Left ventricle myocardium superior (tissue), 1 donor: ENCODE results near the gene RPL31. TPM values are rescaled to one million over a fixed set of nuclear protein-coding genes. Genes with fewer than 3 reads are reported as not detected.
A peak's percentile ranks its signal among the peaks of the same experiment; 100 is the strongest.

Source experiments
- ATAC-seq: fragments of 200-7000 bp; cut with Tn5 transposase; one replicate; pipeline ENCODE4 v1.9.1; 2020; ENCODE audit warnings: mild to moderate bottlenecking, moderate library complexity
- DNase-seq: peaks from one replicate; pipeline ENCODE4 v3.0.0-alpha.2; 2020
- intact Hi-C: fragments of 100-400 bp; cut with micrococcal nuclease; formaldehyde crosslinking; loops from one replicate; pipeline ENCODE4 v1.11.0; 2022
- total RNA-seq: library from RNA; stranded (reverse); fragmentation: NEBNext Ultra II Directional; extraction: Animal tissue kit (Norgen Biotek cat#: 25700); gene quantifications from one replicate; pipeline ENCODE4 v1.2.1, GENCODE V29; 2021
- donor health status: DM: no; HTN: yes; CAD: no; lungs with severe emphysema.

RPL31 gene
- total RNA-seq, 1 donor from 2014 or later = 703 TPM

- ATAC-seq (no peak), DNase-seq (no peak)
- intact Hi-C loops = no loop called here
These were observed 29.6 kb upstream of the RPL31 start for GRCh38 chr2:100972452-100972851.

DNA sequence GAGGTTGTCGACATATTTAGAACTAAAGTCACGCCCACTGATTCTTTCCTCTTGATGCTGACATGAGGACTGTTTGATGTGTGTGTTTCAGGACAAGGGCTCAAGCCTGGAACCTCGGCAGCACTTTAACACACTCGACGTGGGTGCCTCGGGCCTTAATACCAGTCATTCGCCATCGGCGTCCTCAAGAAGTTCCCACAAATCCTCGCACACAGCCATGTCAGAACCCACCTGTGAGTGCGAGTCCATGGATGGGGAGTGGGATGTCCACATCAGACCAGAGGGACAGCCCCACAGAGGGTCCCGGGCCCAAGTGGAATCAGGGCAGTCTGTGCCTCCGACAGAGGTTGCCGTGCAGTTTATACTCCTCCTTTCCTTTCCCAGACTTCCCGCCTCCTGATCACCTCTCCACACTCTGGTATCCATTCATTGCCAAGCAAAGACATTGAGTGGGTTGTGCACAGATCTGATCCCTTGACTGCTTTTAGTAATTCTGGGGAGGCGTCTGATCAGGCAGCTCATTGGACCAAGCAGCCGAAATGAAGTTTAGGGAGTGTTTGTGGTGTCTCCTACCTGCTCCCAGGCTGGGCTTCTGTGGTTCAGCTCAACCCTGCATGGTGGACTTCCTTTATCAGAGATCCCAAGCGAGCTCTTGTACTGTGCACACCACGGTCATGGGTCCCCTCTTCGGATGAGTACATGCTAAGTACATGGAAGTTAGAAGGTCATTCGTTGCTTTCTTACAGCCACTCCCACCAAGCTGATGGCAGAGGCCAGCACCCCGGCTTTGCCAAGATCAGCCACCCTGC is 27.2 kb upstream of the RPL31 start:
- ATAC-seq (no peak), DNase-seq (no peak)
- intact Hi-C loops = no loop called here

GRCh38 chr2:100975521-100975785 is 26.6 kb upstream of the RPL31 start:
- intact Hi-C loops = no loop called here
- ATAC-seq = no peak
- no peak for DNase-seq

DNA sequence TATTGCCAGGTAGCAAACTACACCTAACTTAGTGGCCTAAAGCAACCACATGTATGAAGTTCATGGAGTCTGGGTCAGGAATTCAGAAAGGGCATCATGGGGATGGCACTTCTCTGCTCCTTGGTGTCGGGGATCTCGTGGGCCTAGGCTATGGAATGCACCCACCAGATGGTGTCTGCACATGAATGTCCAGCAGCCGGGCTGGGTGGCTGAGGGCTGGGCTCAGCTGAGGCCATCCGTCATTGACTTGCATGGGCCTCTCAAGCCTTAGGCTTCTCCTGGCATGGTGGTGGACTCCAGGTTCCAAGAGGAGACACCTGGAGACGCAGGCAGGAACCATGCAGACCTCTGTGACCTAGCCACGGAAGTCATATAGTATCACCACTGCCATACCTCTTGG is 26.0 kb upstream of the RPL31 start:
- ATAC-seq = no peak
- DNase-seq = no peak
- intact Hi-C loops = no loop called here

- no peak for DNase-seq
- intact Hi-C loops = no loop called here
These were observed 25.3 kb upstream of the RPL31 start for GRCh38 chr2:100976645-100977391.

DNA sequence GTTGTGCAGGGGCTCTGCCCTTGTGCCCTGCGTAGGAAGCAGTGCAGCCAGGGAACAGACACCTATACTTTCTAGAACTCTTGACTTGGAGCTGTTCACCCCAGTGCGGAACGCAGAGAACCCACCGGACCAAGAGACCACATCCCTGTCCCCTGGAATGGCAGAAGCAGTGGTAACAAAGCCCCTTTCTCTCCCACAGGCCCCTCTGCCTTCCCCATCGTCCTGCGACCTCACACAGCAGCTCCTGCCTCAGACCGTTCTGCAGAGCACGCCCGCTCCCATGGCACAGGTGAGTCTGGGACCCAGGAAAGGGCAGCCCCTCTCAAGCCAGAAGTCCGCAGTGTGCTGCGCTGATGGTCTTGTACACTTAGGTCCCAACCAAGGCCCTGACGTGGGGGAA is 24.6 kb upstream of the RPL31 start:
- no peak for ATAC-seq
- DNase-seq = no peak
- intact Hi-C loops = no loop called here

More at GRCh38 chr2:100976645-100977391, 25.3 kb upstream of the RPL31 start:
- ATAC-seq = no peak

DNA sequence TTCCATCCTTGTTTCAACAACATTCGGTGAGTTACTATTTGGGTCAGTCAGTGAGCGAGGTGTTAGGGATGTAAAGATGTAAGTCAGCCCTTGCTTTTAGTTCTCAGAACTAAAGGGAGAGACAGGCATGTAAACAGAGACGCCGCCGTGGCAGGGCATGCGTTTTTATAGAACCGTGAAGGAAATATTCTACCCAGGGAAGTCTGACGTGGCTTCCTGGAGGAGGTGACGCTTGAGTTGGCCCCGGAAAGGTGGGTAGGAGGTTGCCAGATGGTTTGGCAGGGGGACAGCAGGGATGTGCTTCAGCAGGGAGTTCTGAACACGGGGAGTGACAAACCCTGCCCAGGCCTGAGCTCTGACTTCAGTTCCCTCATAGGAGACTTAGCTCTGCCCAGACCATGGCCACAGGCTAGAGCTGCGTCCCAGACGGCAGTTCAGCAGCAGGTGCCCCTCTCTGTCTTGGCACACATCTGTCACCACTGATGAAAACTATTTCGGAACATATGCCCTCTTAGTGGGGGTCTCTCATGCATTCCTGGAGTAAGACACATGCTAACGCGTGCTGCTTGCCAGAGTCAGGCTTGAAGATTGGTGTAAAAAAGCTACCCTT is 23.4 kb upstream of the RPL31 start:
- DNase-seq (no peak), ATAC-seq (no peak)
- intact Hi-C loops = no loop called here

GRCh38 chr2:100980046-100980445 is 22.0 kb upstream of the RPL31 start:
- intact Hi-C loops = loop anchor here (10.0 kb wide), 1 partner anchor 165 kb away; no protein-coding TSS in a partner anchor
- DNase-seq (no peak), ATAC-seq (no peak)

GRCh38 chr2:100981011-100981410 is 21.1 kb upstream of the RPL31 start:
- DNase-seq = no peak
- no peak for ATAC-seq
- intact Hi-C loops = loop anchor here (10.0 kb wide), 1 partner anchor 166 kb away; no protein-coding TSS in a partner anchor

- DNase-seq (no peak), ATAC-seq (no peak)
- intact Hi-C loops = loop anchor here (10.0 kb wide), 1 partner anchor 168 kb away; no protein-coding TSS in a partner anchor
These were observed 19.6 kb upstream of the RPL31 start for GRCh38 chr2:100982431-100982861.

DNA sequence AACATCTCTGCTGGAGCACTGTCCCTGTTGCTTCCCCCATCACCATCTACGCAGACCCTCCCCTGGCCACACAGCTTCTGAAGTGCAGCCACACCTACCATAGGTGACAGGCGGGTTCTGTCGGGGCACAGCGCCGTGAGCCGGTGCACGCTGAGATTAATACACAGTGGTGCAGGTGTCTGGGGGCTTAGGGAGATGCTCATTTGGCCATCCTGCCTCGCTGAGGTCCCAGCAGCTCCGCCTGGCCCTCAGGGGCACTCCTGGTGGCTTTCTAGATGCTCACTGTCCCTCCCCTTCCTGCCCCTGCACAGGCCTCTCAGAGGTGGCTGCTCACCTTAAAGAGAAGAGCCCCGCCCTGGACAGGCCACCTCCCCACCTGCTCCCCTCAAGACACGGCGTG is 18.9 kb upstream of the RPL31 start:
- DNase-seq (no peak), ATAC-seq (peak; percentile 22)
- intact Hi-C loops = loop anchor here (10.0 kb wide), 1 partner anchor 168 kb away; no protein-coding TSS in a partner anchor

- DNase-seq (no peak), ATAC-seq (peak; percentile 50)
- intact Hi-C loops = loop anchor here (2.0 to 10.0 kb wide), 2 partner anchors 169 to 253 kb away; no protein-coding TSS in a partner anchor
These were observed 18.3 kb upstream of the RPL31 start for GRCh38 chr2:100983684-100984310.

GRCh38 chr2:100984892-100985307 is 17.2 kb upstream of the RPL31 start:
- intact Hi-C loops = loop anchor here (2.0 to 10.0 kb wide), 2 partner anchors 170 to 254 kb away; no protein-coding TSS in a partner anchor
- peak; percentile 76 for ATAC-seq
- peak; percentile 84 for DNase-seq

DNA sequence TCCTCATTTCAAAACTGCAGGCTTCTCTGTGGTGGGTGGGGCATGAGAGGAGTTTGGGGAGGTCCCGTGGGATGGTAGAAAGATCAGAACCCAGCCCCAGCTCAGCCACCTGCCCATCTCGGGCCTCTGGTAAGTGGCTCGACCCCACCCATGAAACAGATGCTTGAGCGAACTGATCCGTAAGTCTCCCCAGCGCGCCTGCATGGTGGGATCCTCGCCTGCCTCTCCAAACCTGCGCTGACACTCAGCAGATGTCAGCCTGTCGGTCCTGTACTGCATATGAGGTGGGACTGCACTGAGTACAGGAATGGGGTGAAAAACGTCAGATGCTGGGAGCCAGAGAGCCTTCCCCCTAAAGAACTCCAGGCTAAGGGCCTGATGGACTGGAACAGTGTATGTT is 15.9 kb upstream of the RPL31 start:
- intact Hi-C loops = loop anchor here (10.0 kb wide), 1 partner anchor 171 kb away; no protein-coding TSS in a partner anchor
- DNase-seq = no peak
- no peak for ATAC-seq

- intact Hi-C loops = loop anchor here (10.0 kb wide), 1 partner anchor 173 kb away; no protein-coding TSS in a partner anchor
- no peak for ATAC-seq
- DNase-seq = no peak
These were observed 14.6 kb upstream of the RPL31 start for GRCh38 chr2:100987536-100987935.

DNA sequence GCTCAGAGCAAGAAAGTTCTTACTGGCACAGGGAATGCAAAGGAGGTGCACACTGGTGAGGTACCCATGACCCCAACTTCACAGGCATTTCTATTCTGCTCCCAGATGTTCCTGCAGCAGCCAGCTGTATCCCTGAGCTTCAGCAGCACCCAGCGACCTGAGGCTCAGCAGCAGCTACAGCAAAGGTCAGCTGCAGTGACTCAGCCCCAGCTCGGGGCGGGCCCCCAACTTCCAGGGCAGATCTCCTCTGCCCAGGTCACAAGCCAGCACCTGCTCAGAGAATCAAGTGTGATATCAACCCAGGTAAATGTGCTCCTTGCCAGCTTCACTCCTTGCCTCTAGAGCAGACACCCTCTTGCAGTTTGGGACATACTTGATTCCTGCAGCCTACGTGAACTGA is 14.1 kb upstream of the RPL31 start:
- intact Hi-C loops = loop anchor here (10.0 kb wide), 1 partner anchor 173 kb away; no protein-coding TSS in a partner anchor
- ATAC-seq (no peak), DNase-seq (no peak)

DNA sequence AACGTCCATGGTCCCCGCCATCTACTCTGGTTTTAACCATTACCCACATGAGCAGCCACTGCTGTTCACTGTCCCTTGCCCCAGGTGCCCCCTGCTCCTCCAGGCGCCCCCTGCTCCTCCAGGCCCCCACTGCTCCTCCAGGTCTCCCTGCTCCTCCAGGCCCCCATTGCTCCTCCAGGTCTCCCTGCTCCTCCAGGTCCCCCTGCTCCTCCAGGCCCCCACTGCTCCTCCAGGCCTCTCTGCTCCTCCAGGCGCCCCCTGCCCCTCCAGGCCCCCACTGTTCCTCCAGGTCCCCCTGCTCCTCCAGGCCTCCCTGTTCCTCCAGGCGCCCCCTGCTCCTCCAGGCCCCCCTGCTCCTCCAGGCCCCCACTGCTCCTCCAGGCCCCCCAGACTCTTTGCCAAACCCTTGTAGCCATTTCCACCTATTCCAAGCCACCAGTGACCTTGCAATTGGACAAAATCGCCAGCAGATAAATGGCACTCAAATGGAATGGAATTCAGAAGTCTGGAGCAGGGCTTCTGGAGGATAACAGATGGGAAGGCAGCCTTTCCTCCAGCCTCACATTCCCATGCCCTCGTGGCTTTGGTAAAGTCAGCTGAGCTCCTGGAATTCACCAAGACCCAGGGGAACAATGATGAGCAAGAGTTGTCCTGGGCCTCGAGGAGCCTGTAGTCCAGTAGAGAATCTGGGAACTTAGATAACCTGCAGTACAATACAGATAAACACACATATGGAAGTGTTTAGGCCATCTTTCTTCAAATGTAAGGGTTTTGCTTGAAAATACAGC is 13.3 kb upstream of the RPL31 start:
- intact Hi-C loops = loop anchor here (10.0 kb wide), 1 partner anchor 174 kb away; no protein-coding TSS in a partner anchor

DNA sequence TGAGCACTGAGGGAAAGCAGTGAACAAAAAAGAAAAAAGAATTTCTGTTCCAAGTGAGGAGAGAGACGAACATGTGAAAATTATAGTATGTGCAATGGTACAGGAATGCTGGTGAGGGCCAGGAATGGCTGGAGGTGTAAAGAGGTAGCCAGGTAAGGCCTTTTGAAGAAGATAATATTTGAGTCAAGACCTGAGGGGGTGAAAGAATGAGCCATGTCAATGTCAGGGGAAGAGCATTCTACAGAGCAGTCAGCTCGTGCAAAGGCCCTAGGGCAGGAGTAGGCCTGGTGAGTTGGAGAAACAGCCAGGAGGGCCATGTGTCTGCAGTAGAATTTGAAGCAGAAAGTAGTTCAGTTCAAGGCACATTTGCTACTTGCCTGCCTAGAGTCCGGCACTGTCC is 12.4 kb upstream of the RPL31 start:
- ATAC-seq (no peak), DNase-seq (no peak)
- intact Hi-C loops = loop anchor here (10.0 kb wide), 1 partner anchor 175 kb away; no protein-coding TSS in a partner anchor

More for the DNA sequence above, 13.3 kb upstream of the RPL31 start:
- no peak for DNase-seq
- ATAC-seq = no peak
